ENCODE measurements around the gene RADIL.

DNA sequence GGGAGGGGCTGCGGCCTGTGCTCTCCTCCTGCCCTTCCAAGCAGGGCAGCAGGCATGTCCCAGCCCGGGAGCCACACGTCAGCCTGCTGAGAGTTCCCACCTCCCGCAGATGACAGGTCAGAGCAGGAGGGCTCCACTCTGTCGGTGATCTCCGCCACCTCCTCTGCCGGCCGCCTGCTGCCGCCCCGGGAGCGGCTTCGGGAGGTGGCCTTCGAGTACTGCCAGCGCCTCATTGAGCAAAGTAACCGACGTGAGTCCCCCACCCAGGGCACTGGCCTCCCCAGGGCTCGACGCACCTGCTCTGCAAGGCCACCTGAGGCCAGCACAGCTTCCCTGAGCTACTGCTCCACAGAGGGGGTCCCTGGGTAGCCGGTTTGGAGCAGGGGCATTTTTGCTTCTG is 98.7 kb downstream of the RADIL start:
- TF ChIP-seq EZH2phosphoT487 (IDR thresholded peaks at IDR 0.05; ENCODE audit: borderline replicate concordance, low read length) (no peak), CTCF (IDR thresholded peaks at IDR 0.05; ENCODE audit: low read depth, low read length, poor library complexity, severe bottlenecking) (no peak)
